Uterus (tissue), 4 donors: ENCODE data around the gene KLRF1. TPM values are rescaled to one million over a fixed set of nuclear protein-coding genes. Genes with fewer than 3 reads are reported as not detected.
A peak's percentile ranks its signal among the peaks of the same experiment; 100 is the strongest.

ENCODE experiments used
- DNase-seq, 2 donors: peaks; one replicate each; pipeline ENCODE4 v3.0.0-alpha.2; 2019 to 2020
- H3K27ac ChIP-seq, 2 donors: fragments of 200-600 bp; sonication (generic); 1 replicate in 1 of 2; 2 replicates in 1 of 2; pipeline ENCODE4 v1.5.1; 2016 to 2018
- H3K27me3 ChIP-seq, 2 donors: fragments of 200-600 bp; sonication (generic); one replicate each; pipeline ENCODE4 v1.5.1; 2018 to 2019; ENCODE audit warnings: control low read depth in 1 of 2
- H3K36me3 ChIP-seq, 2 donors: fragments of 200-600 bp; sonication (generic); one replicate each; pipeline ENCODE4 v1.5.1; 2019; ENCODE audit warnings: control low read depth in 1 of 2
- H3K4me1 ChIP-seq, 2 donors: fragments of 200-600 bp; sonication (generic); one replicate each; pipeline ENCODE4 v1.5.1; 2018 to 2019; ENCODE audit warnings: control low read depth in 1 of 2
- H3K4me3 ChIP-seq, 2 donors: fragments of 200-600 bp; sonication (generic); 1 replicate in 1 of 2; 2 replicates in 1 of 2; pipeline ENCODE4 v1.5.1; 2018 to 2019; ENCODE audit warnings: mild to moderate bottlenecking in 1 of 2
- H3K9me3 ChIP-seq, 2 donors: fragments of 200-600 bp; sonication (generic); one replicate each; pipeline ENCODE4 v1.5.1; 2019; ENCODE audit warnings: control low read depth in 1 of 2
- CTCF ChIP-seq, 4 experiments: fragments of 200-600 bp in 2 of 4; fragments of 450-650 bp in 2 of 4; sonication (generic) in 2 of 4; IDR thresholded peaks; one replicate each; pipeline ENCODE4 v1.5.1; 2016 to 2019; ENCODE audit warnings: antibody characterized with exemption in 4 of 4, mild to moderate bottlenecking in 2 of 4, moderate library complexity in 1 of 4
- POLR2A ChIP-seq, 2 donors: fragments of 450-650 bp; IDR thresholded peaks; one replicate each; pipeline ENCODE4 v1.6.1; 2016; ENCODE audit warnings: antibody characterized with exemption in 2 of 2, mild to moderate bottlenecking in 1 of 2, moderate library complexity in 1 of 2
- intact Hi-C: fragments of 100-400 bp; cut with DNase I; formaldehyde crosslinking; loops from one replicate; pipeline ENCODE4 v1.15.1; 2023; ENCODE audit warnings: low total_unique reads
- total RNA-seq, 4 donors: library from RNA; depleted of rRNA in 3 of 4; stranded (reverse); fragments of >200 nt in 3 of 4; gene quantifications; one replicate each; pipeline versions ENCODE4 v1.1.0 to v1.2.4, GENCODE V29; 2014 to 2023
- donor health status: DM: yes; HTN: yes; CAD: no.

Gene KLRF1
- total RNA-seq, 4 donors from 2014 or later, result 0.35 to 1.5 TPM; not detected in 2

- no peak for DNase-seq
- no peaks in the 10 kb centered on the region for H3K4me1 ChIP-seq
- intact Hi-C loops, result no loop called here
- TF ChIP-seq POLR2A (IDR thresholded peaks at IDR 0.05) (no peak), CTCF (IDR thresholded peaks at IDR 0.05) (no peak)
- no peaks in the 10 kb centered on the region for H3K36me3 ChIP-seq
- no peaks in the 10 kb centered on the region for H3K9me3 ChIP-seq
- no peak overlapping the region for H3K27ac ChIP-seq
- no peaks in the 10 kb centered on the region for H3K27me3 ChIP-seq
- H3K4me3 ChIP-seq, result no peak overlapping the region
Measured at GRCh38 chr12:9809338-9809737, 17.9 kb upstream of the KLRF1 start.

- Histone ChIP-seq H3K4me3 (no peak overlapping the region), H3K4me1 (no peaks in the 10 kb centered on the region), H3K9me3 (no peaks in the 10 kb centered on the region), H3K27me3 (no peaks in the 10 kb centered on the region), H3K36me3 (no peaks in the 10 kb centered on the region), H3K27ac (no peak overlapping the region)
- DNase-seq, result no peak
- TF ChIP-seq CTCF (IDR thresholded peaks at IDR 0.05) (no peak), POLR2A (IDR thresholded peaks at IDR 0.05) (no peak)
- intact Hi-C loops, result loop anchor here (10.0 kb wide), 1 partner anchor 115 kb away; no protein-coding TSS in a partner anchor
Measured at GRCh38 chr12:9809866-9810265, 17.4 kb upstream of the KLRF1 start.

GRCh38 chr12:9810671-9811070, 16.6 kb upstream of the KLRF1 start:
- Histone ChIP-seq H3K27me3 (no peaks in the 10 kb centered on the region), H3K4me3 (no peak overlapping the region), H3K36me3 (no peaks in the 10 kb centered on the region), H3K4me1 (no peaks in the 10 kb centered on the region), H3K9me3 (no peaks in the 10 kb centered on the region), H3K27ac (no peak overlapping the region)
- DNase-seq, result no peak
- intact Hi-C loops, result loop anchor here (10.0 kb wide), 1 partner anchor 114 kb away; no protein-coding TSS in a partner anchor
- TF ChIP-seq CTCF (IDR thresholded peaks at IDR 0.05) (no peak), POLR2A (IDR thresholded peaks at IDR 0.05) (no peak)

- H3K27ac ChIP-seq, result no peak overlapping the region
- no peaks in the 10 kb centered on the region for H3K4me1 ChIP-seq
- DNase-seq, result no peak
- no peak for TF ChIP-seq CTCF (IDR thresholded peaks at IDR 0.05)
- no peak for TF ChIP-seq POLR2A (IDR thresholded peaks at IDR 0.05)
- no peaks in the 10 kb centered on the region for H3K36me3 ChIP-seq
- no peak overlapping the region for H3K4me3 ChIP-seq
- H3K27me3 ChIP-seq, result no peaks in the 10 kb centered on the region
- intact Hi-C loops, result loop anchor here (10.0 kb wide), 1 partner anchor 113 kb away; no protein-coding TSS in a partner anchor
- no peaks in the 10 kb centered on the region for H3K9me3 ChIP-seq
Measured at GRCh38 chr12:9811621-9812020, 15.7 kb upstream of the KLRF1 start.

GRCh38 chr12:9813821-9814798, 13.2 kb upstream of the KLRF1 start:
- TF ChIP-seq CTCF (IDR thresholded peaks at IDR 0.05), result peak; percentile 28 to 62 (median 52)
- no peak for TF ChIP-seq POLR2A (IDR thresholded peaks at IDR 0.05)
- Histone ChIP-seq H3K36me3 (no peaks in the 10 kb centered on the region), H3K9me3 (no peaks in the 10 kb centered on the region), H3K4me3 (no peak overlapping the region), H3K27ac (no peak overlapping the region), H3K27me3 (no peaks in the 10 kb centered on the region), H3K4me1 (no peaks in the 10 kb centered on the region)
- peak; percentile 45 to 60 for DNase-seq
- intact Hi-C loops, result loop anchor here (10.0 kb wide), 1 partner anchor 111 kb away; no protein-coding TSS in a partner anchor
